ENCODE data around the gene UTS2B. TPM values are rescaled to one million over a fixed set of nuclear protein-coding genes. Genes with fewer than 3 reads are reported as not detected.

Gene UTS2B
- total RNA-seq: 0.13 and 0.33 TPM in 2 replicates

GRCh38 chr3:191329654-191330529 lies at the start of gene UTS2B:
Gene UTS2B (minus strand): TSS chr3:191330526. CDS start chr3:191282189, 48,337 bp downstream.

GRCh38 chr3:191328962-191329653 lies 1.2 kb downstream of the UTS2B start, which contains the start of gene CCDC50:
Gene CCDC50 (plus strand): TSS chr3:191329394. CDS start chr3:191329675, 281 bp downstream.

Other genes with a start within 250 kb of the UTS2B start
- gene OSTN, start 131.3 kb downstream of the UTS2B start, total RNA-seq: not detected in 2 replicates
- 63.9 and 92.2 TPM in 2 replicates for gene CCDC50, start 1.1 kb downstream of the UTS2B start, total RNA-seq
- not detected in 2 replicates for gene PYDC2, start 130.6 kb upstream of the UTS2B start, total RNA-seq